ENCODE measurements around the gene ERICH2.

Gene ERICH2

DNA sequence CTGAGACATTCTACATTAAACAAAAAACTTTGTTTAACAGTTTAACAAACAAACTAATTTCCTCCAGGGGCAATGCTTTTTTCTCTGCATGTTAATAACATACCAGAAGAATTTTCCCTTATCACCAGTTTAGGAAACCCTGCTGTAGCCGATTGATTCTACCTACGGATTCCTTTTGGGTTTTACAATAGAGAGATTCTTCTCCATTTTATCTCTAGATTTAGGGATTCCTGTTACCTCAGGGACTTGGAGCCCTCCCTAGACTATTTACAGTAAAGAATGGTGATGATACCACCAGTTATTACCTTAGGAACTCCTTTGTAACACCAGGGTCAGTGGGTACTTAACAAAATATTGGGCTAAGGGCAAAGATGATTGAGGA lies 5.3 kb upstream of the ERICH2 start:
- Histone ChIP-seq H3K36me3 (ENCODE audit: control insufficient read depth in 1 of 2, insufficient read depth in 2 of 2, low read length in 2 of 2) (no peaks in the 10 kb centered on the region), H3K27ac (ENCODE audit: low read length) (no peak overlapping the region), H3K9me3 (ENCODE audit: control insufficient read depth in 1 of 2, low read length in 2 of 2) (no peaks in the 10 kb centered on the region), H3K4me1 (ENCODE audit: control insufficient read depth in 1 of 2, insufficient read depth in 2 of 2, low read length in 2 of 2) (no peaks in the 10 kb centered on the region), H3K27me3 (ENCODE audit: low read depth, low read length) (no peaks in the 10 kb centered on the region), H3K4me3 (ENCODE audit: low read depth in 1 of 2, low read length in 2 of 2) (no peak overlapping the region)

DNA sequence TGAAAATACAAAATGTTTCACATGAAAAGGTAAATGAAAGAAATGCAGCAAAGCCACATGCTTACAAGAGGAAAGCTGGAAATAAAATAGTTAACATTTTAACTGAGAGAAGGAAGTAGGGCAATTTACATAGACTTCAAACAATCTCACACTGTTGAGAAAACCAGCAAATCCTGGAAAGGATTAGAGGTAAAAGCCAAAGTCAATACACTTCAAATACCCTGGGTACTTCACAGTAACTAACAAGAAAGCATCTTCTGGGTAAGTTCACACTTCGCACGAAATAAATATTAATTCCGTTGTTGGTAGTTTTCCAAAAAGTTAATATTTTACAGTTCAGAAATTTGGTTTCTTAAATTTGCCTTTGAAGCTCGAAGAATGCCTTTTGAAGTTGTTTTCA lies 3.5 kb upstream of the ERICH2 start:
- Histone ChIP-seq H3K27me3 (ENCODE audit: low read depth, low read length) (no peaks in the 10 kb centered on the region), H3K4me1 (ENCODE audit: control insufficient read depth in 1 of 2, insufficient read depth in 2 of 2, low read length in 2 of 2) (peaks cover 0 to 5% of the 10 kb centered on the region in 2 donors), H3K36me3 (ENCODE audit: control insufficient read depth in 1 of 2, insufficient read depth in 2 of 2, low read length in 2 of 2) (no peaks in the 10 kb centered on the region), H3K9me3 (ENCODE audit: control insufficient read depth in 1 of 2, low read length in 2 of 2) (no peaks in the 10 kb centered on the region), H3K4me3 (ENCODE audit: low read depth in 1 of 2, low read length in 2 of 2) (no peak overlapping the region), H3K27ac (ENCODE audit: low read length) (no peak overlapping the region)

DNA sequence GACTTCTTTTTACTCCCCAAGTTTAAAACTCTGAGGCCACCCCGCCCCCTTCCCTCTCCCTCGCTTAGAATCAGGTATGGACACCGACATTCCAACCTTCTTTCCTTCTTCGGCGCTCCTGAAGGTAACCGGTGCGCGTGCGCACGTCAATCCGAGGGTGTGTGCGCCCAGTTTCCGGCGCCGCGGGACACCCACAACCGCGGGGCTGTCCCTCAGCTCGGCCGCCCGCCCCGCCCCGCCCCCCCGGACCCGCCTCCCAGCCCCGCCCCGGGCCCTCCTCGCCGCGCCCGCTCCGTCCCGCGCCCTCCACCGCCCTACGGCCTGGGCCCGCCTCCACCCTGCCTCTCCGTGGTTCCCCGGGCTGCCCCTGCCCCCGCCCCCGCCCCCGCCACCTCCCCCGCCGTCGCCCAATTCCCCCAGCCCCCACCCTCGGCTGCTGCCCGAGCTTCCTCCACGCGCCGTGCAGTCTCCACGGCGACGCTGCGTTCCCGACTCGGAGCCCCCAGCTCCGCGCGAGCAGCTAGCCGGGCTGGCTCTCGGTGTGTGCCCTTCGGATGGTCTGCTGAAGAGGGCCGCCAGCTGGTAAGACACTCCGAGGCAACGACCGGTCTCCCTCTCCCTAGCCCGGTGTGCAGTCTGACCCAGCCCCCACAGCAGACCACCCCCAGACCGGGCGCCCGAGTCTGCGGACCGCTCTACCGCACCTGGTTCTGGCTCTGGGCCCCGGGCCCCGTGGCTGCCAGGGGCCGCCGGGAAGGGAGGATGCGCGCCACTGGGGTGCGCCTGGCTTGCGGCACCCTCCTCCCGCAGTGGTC lies 635 bp downstream of the ERICH2 start:
- Histone ChIP-seq H3K9me3 (ENCODE audit: control insufficient read depth in 1 of 2, low read length in 2 of 2) (no peaks in the 10 kb centered on the region), H3K4me3 (ENCODE audit: low read depth in 1 of 2, low read length in 2 of 2) (peak overlapping the region; percentile 73 to 85), H3K27me3 (ENCODE audit: low read depth, low read length) (no peaks in the 10 kb centered on the region), H3K4me1 (ENCODE audit: control insufficient read depth in 1 of 2, insufficient read depth in 2 of 2, low read length in 2 of 2) (peaks cover 0 to 6% of the 10 kb centered on the region in 2 donors), H3K27ac (ENCODE audit: low read length) (peak overlapping the region; percentile 80), H3K36me3 (ENCODE audit: control insufficient read depth in 1 of 2, insufficient read depth in 2 of 2, low read length in 2 of 2) (no peaks in the 10 kb centered on the region)

- Histone ChIP-seq H3K4me3 (ENCODE audit: low read depth in 1 of 2, low read length in 2 of 2) (peak overlapping the region; percentile 56 to 85), H3K27ac (ENCODE audit: low read length) (no peak overlapping the region), H3K27me3 (ENCODE audit: low read depth, low read length) (no peaks in the 10 kb centered on the region)
Observed at GRCh38 chr2:170771421-170771937, 1.3 kb downstream of the ERICH2 start.

GRCh38 chr2:170772295-170772694 lies 2.1 kb downstream of the ERICH2 start:
- Histone ChIP-seq H3K36me3 (ENCODE audit: control insufficient read depth in 1 of 2, insufficient read depth in 2 of 2, low read length in 2 of 2) (no peaks in the 10 kb centered on the region), H3K9me3 (ENCODE audit: control insufficient read depth in 1 of 2, low read length in 2 of 2) (no peaks in the 10 kb centered on the region), H3K27ac (ENCODE audit: low read length) (no peak overlapping the region), H3K4me3 (ENCODE audit: low read depth in 1 of 2, low read length in 2 of 2) (no peak overlapping the region), H3K27me3 (ENCODE audit: low read depth, low read length) (no peaks in the 10 kb centered on the region), H3K4me1 (ENCODE audit: control insufficient read depth in 1 of 2, insufficient read depth in 2 of 2, low read length in 2 of 2) (peaks cover 0 to 6% of the 10 kb centered on the region in 2 donors)

More at GRCh38 chr2:170771421-170771937, 1.3 kb downstream of the ERICH2 start:
- Histone ChIP-seq H3K4me1 (ENCODE audit: control insufficient read depth in 1 of 2, insufficient read depth in 2 of 2, low read length in 2 of 2) (peaks cover 0 to 6% of the 10 kb centered on the region in 2 donors), H3K9me3 (ENCODE audit: control insufficient read depth in 1 of 2, low read length in 2 of 2) (no peaks in the 10 kb centered on the region), H3K36me3 (ENCODE audit: control insufficient read depth in 1 of 2, insufficient read depth in 2 of 2, low read length in 2 of 2) (no peaks in the 10 kb centered on the region)

DNA sequence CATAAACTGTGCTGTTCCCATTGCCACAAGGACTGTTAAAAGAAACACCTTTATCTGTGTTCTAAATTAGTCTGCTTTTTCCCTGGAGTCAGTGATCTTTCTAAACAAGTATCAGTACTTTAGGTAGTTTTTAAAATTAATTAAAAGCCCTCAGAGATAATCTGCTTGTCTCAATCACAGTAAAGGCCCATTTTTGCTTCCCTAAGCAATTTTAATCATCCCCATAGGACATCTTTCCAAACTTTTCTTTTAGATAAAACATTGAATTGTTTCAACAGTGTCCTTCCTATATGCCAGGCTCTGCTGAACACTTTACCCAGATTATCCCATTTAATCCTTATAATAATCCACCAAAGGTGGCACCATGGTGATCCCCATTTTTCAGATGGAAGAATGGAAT lies 3.9 kb downstream of the ERICH2 start:
- Histone ChIP-seq H3K27me3 (ENCODE audit: low read depth, low read length) (no peaks in the 10 kb centered on the region), H3K4me1 (ENCODE audit: control insufficient read depth in 1 of 2, insufficient read depth in 2 of 2, low read length in 2 of 2) (peaks cover 0 to 6% of the 10 kb centered on the region in 2 donors), H3K9me3 (ENCODE audit: control insufficient read depth in 1 of 2, low read length in 2 of 2) (no peaks in the 10 kb centered on the region), H3K36me3 (ENCODE audit: control insufficient read depth in 1 of 2, insufficient read depth in 2 of 2, low read length in 2 of 2) (no peaks in the 10 kb centered on the region), H3K4me3 (ENCODE audit: low read depth in 1 of 2, low read length in 2 of 2) (no peak overlapping the region), H3K27ac (ENCODE audit: low read length) (no peak overlapping the region)

DNA sequence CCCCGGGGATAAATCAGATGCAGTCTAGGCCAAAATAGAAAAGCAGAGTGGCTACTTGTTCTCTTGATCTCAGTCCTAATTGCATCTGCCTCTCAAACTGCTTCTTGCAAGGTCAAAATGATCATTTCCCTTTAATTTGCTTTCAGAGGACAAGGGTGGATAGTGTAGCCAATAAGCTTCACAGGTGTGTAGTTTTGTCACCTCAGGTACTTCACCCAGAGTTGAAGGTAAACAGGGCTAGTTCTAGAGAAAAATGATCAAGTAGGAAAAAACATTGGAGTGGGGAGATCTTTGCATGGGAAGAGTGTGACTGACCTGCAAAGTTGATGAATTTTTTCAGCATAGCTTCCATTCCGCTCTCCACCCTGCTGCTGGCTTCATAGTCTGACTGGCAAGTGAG lies 8.7 kb downstream of the ERICH2 start:
- H3K27ac ChIP-seq (ENCODE audit: low read length) = no peak overlapping the region

DNA sequence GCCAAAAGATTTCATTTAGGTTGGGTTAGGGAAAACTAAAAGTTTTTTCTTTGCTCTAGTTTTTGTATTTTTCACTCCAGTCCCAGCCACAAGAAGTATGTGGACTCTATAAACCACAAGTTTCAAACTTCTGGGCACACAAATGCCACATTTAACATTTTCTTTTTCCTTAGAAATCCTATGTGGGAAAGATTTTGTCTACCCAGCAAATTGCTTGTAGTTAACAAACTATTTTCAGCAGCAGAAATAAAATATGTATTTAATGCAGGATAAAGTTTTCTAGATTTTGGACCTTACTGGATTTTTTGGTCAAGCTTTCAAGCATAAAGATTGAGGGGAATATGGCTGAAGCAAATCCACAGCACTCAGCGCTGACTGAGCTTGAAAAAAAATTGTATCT lies 9.1 kb downstream of the ERICH2 start:
- no peak overlapping the region for H3K27ac ChIP-seq (ENCODE audit: low read length)
- no peaks in the 10 kb centered on the region for H3K27me3 ChIP-seq (ENCODE audit: low read depth, low read length)
- H3K36me3 ChIP-seq (ENCODE audit: control insufficient read depth in 1 of 2, insufficient read depth in 2 of 2, low read length in 2 of 2) = no peaks in the 10 kb centered on the region
- H3K4me1 ChIP-seq (ENCODE audit: control insufficient read depth in 1 of 2, insufficient read depth in 2 of 2, low read length in 2 of 2) = no peaks in the 10 kb centered on the region
- no peaks in the 10 kb centered on the region for H3K9me3 ChIP-seq (ENCODE audit: control insufficient read depth in 1 of 2, low read length in 2 of 2)
- H3K4me3 ChIP-seq (ENCODE audit: low read depth in 1 of 2, low read length in 2 of 2) = no peak overlapping the region

More for the DNA sequence above, 8.7 kb downstream of the ERICH2 start:
- Histone ChIP-seq H3K27me3 (ENCODE audit: low read depth, low read length) (no peaks in the 10 kb centered on the region), H3K9me3 (ENCODE audit: control insufficient read depth in 1 of 2, low read length in 2 of 2) (no peaks in the 10 kb centered on the region), H3K36me3 (ENCODE audit: control insufficient read depth in 1 of 2, insufficient read depth in 2 of 2, low read length in 2 of 2) (no peaks in the 10 kb centered on the region), H3K4me1 (ENCODE audit: control insufficient read depth in 1 of 2, insufficient read depth in 2 of 2, low read length in 2 of 2) (no peaks in the 10 kb centered on the region), H3K4me3 (ENCODE audit: low read depth in 1 of 2, low read length in 2 of 2) (no peak overlapping the region)

DNA sequence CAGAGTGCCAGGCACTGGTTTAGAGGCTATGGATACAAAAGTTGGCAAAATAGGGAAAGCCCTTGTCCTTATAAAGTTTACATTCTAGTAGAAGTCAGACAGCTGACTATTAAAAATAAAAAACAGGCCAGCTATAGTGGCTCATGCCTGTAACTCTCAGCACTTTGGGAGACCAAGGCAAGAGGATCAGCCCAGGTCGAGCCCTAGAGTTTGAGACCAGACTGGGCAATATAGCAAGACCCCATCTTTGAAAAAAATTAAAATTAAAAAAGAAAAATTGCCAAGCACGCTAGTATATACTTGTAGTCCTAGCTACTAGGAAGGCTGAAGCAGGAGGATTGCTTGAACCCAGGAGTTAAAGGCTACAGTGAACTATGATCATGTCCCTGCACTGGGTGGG lies 12.5 kb downstream of the ERICH2 start:
- H3K4me1 ChIP-seq (ENCODE audit: control insufficient read depth in 1 of 2, insufficient read depth in 2 of 2, low read length in 2 of 2) = no peaks in the 10 kb centered on the region
- H3K36me3 ChIP-seq (ENCODE audit: control insufficient read depth in 1 of 2, insufficient read depth in 2 of 2, low read length in 2 of 2) = no peaks in the 10 kb centered on the region
- H3K27ac ChIP-seq (ENCODE audit: low read length) = no peak overlapping the region
- H3K4me3 ChIP-seq (ENCODE audit: low read depth in 1 of 2, low read length in 2 of 2) = no peak overlapping the region
- H3K9me3 ChIP-seq (ENCODE audit: control insufficient read depth in 1 of 2, low read length in 2 of 2) = no peaks in the 10 kb centered on the region
- no peaks in the 10 kb centered on the region for H3K27me3 ChIP-seq (ENCODE audit: low read depth, low read length)

GRCh38 chr2:170783549-170783948 lies 13.4 kb downstream of the ERICH2 start:
- H3K9me3 ChIP-seq (ENCODE audit: control insufficient read depth in 1 of 2, low read length in 2 of 2) = no peaks in the 10 kb centered on the region
- no peaks in the 10 kb centered on the region for H3K36me3 ChIP-seq (ENCODE audit: control insufficient read depth in 1 of 2, insufficient read depth in 2 of 2, low read length in 2 of 2)
- H3K4me1 ChIP-seq (ENCODE audit: control insufficient read depth in 1 of 2, insufficient read depth in 2 of 2, low read length in 2 of 2) = no peaks in the 10 kb centered on the region
- no peak overlapping the region for H3K27ac ChIP-seq (ENCODE audit: low read length)
- H3K4me3 ChIP-seq (ENCODE audit: low read depth in 1 of 2, low read length in 2 of 2) = no peak overlapping the region
- H3K27me3 ChIP-seq (ENCODE audit: low read depth, low read length) = no peaks in the 10 kb centered on the region

- no peak overlapping the region for H3K4me3 ChIP-seq (ENCODE audit: low read depth in 1 of 2, low read length in 2 of 2)
- no peak overlapping the region for H3K27ac ChIP-seq (ENCODE audit: low read length)
- H3K9me3 ChIP-seq (ENCODE audit: control insufficient read depth in 1 of 2, low read length in 2 of 2) = no peaks in the 10 kb centered on the region
- no peaks in the 10 kb centered on the region for H3K4me1 ChIP-seq (ENCODE audit: control insufficient read depth in 1 of 2, insufficient read depth in 2 of 2, low read length in 2 of 2)
- H3K36me3 ChIP-seq (ENCODE audit: control insufficient read depth in 1 of 2, insufficient read depth in 2 of 2, low read length in 2 of 2) = no peaks in the 10 kb centered on the region
- no peaks in the 10 kb centered on the region for H3K27me3 ChIP-seq (ENCODE audit: low read depth, low read length)
Observed at GRCh38 chr2:170798996-170799395, 28.8 kb downstream of the ERICH2 start.

- H3K4me1 ChIP-seq (ENCODE audit: control insufficient read depth in 1 of 2, insufficient read depth in 2 of 2, low read length in 2 of 2) = no peaks in the 10 kb centered on the region
- no peaks in the 10 kb centered on the region for H3K27me3 ChIP-seq (ENCODE audit: low read depth, low read length)
- H3K4me3 ChIP-seq (ENCODE audit: low read depth in 1 of 2, low read length in 2 of 2) = no peak overlapping the region
- no peaks in the 10 kb centered on the region for H3K9me3 ChIP-seq (ENCODE audit: control insufficient read depth in 1 of 2, low read length in 2 of 2)
- no peak overlapping the region for H3K27ac ChIP-seq (ENCODE audit: low read length)
- H3K36me3 ChIP-seq (ENCODE audit: control insufficient read depth in 1 of 2, insufficient read depth in 2 of 2, low read length in 2 of 2) = no peaks in the 10 kb centered on the region
Observed at GRCh38 chr2:170806548-170806947, 36.4 kb downstream of the ERICH2 start.
